Astrocyte (in vitro differentiated cells and primary cell): ENCODE measurements around the gene SEL1L.
"Not testable (repeated sequence)": the region's sequence is repeated elsewhere in the genome, so short reads cannot be mapped to it uniquely, and the experiment has no call there.

Experiments
- EZH2 ChIP-seq: IDR thresholded peaks from 2 replicates; pipeline ENCODE4 v1.6.1; 2012; ENCODE audit warnings: mild to moderate bottlenecking, low read length, inconsistent platforms; ENCODE audit not compliant: insufficient read depth
- TF ChIP-seq, protein P1 (sequence below): IDR thresholded peaks from 2 replicates; pipeline ENCODE4 v1.5.1; 2011; ENCODE audit warnings: low read depth, mild to moderate bottlenecking, inconsistent platforms, low read length, moderate library complexity; ENCODE audit not compliant: insufficient read depth

DNA sequence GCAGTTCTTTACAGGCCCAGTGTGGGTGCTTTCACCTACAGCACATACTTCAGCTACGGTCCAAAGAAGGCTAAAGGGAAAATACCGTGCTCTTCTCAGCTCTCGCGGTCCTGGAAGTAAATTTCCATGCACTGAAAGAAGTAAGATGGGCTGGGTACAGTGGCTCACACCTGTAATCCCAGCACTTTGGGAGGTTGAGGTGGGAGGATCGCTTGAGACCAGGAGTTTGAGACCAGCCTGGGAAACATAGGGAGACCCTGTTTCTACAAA lies 63.2 kb downstream of the SEL1L start:
- TF ChIP-seq, protein P1, sequence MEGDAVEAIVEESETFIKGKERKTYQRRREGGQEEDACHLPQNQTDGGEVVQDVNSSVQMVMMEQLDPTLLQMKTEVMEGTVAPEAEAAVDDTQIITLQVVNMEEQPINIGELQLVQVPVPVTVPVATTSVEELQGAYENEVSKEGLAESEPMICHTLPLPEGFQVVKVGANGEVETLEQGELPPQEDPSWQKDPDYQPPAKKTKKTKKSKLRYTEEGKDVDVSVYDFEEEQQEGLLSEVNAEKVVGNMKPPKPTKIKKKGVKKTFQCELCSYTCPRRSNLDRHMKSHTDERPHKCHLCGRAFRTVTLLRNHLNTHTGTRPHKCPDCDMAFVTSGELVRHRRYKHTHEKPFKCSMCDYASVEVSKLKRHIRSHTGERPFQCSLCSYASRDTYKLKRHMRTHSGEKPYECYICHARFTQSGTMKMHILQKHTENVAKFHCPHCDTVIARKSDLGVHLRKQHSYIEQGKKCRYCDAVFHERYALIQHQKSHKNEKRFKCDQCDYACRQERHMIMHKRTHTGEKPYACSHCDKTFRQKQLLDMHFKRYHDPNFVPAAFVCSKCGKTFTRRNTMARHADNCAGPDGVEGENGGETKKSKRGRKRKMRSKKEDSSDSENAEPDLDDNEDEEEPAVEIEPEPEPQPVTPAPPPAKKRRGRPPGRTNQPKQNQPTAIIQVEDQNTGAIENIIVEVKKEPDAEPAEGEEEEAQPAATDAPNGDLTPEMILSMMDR = not testable (repeated sequence)
- TF ChIP-seq EZH2 = not testable (repeated sequence)
